Loucy (cell line): ENCODE data around the gene ZNF101.

Experiments used
- H2AFZ ChIP-seq: fragments of 200-600 bp; sonication (generic); 2 replicates; pipeline ENCODE4 v1.6.0; 2016; ENCODE audit warnings: antibody characterized with exemption, mild to moderate bottlenecking, low read length, moderate library complexity
- H3F3A ChIP-seq: fragments of 200-600 bp; 2 replicates; pipeline ENCODE4 v1.6.0; 2016; ENCODE audit warnings: antibody characterized with exemption, low read depth, mild to moderate bottlenecking
- H3K27me3 ChIP-seq: fragments of 200-600 bp; sonication (generic); 2 replicates; pipeline ENCODE4 v1.6.1; 2014; ENCODE audit warnings: low read length, mild to moderate bottlenecking; ENCODE audit not compliant: insufficient read depth, poor library complexity, severe bottlenecking
- H3K36me3 ChIP-seq: fragments of 200-600 bp; sonication (generic); 2 replicates; pipeline ENCODE4 v1.6.1; 2016; ENCODE audit warnings: low read length; ENCODE audit not compliant: insufficient read depth
- H3K4me1 ChIP-seq: fragments of 200-600 bp; sonication (generic); 2 replicates; pipeline ENCODE4 v1.5.1; 2014; ENCODE audit warnings: low read length, mild to moderate bottlenecking; ENCODE audit not compliant: insufficient read depth, poor library complexity, severe bottlenecking
- H3K4me2 ChIP-seq: fragments of 200-600 bp; sonication (generic); 2 replicates; pipeline ENCODE4 v1.6.0; 2014; ENCODE audit warnings: antibody characterized with exemption, low read length, low read depth, mild to moderate bottlenecking; ENCODE audit not compliant: poor library complexity, severe bottlenecking
- H3K4me3 ChIP-seq: fragments of 200-600 bp; sonication (generic); 2 replicates; pipeline ENCODE4 v1.5.1; 2014; ENCODE audit warnings: low read length, mild to moderate bottlenecking, mixed read lengths; ENCODE audit not compliant: poor library complexity, severe bottlenecking
- H3K79me2 ChIP-seq: fragments of 200-600 bp; sonication (generic); 2 replicates; pipeline ENCODE4 v1.6.1; 2014; ENCODE audit warnings: low read length; ENCODE audit not compliant: insufficient read depth
- H3K9ac ChIP-seq: fragments of 200-600 bp; sonication (generic); 2 replicates; pipeline ENCODE4 v1.6.0; 2014; ENCODE audit warnings: mild to moderate bottlenecking, low read depth, low read length, moderate library complexity; ENCODE audit not compliant: poor library complexity, severe bottlenecking
- H3K9me2 ChIP-seq: fragments of 200-600 bp; sonication (generic); replicated peaks from 2 replicates; pipeline ENCODE4 v1.6.1; 2016; ENCODE audit warnings: low read depth, low read length, mixed read lengths
- H3K9me3 ChIP-seq: fragments of 200-600 bp; sonication (generic); 2 replicates; pipeline ENCODE4 v1.6.1; 2014; ENCODE audit warnings: mild to moderate bottlenecking, antibody characterized with exemption, low read length, low read depth; ENCODE audit not compliant: insufficient read depth
- H4K20me1 ChIP-seq: fragments of 200-600 bp; sonication (generic); 2 replicates; pipeline ENCODE4 v1.6.0; 2014; ENCODE audit warnings: antibody characterized with exemption, low read length, mild to moderate bottlenecking; ENCODE audit not compliant: insufficient read depth, poor library complexity, severe bottlenecking
- EZH2phosphoT487 ChIP-seq: fragments of 200-600 bp; IDR thresholded peaks from 2 replicates; pipeline ENCODE4 v1.6.1; 2018; ENCODE audit warnings: antibody characterized with exemption, mild to moderate bottlenecking, moderate library complexity, borderline replicate concordance
- TF ChIP-seq, protein P1 (sequence below): fragments of 200-600 bp; sonication (generic); conservative IDR thresholded peaks from 2 replicates; pipeline ENCODE4 v1.5.1; 2014; ENCODE audit warnings: mild to moderate bottlenecking, antibody characterized with exemption, low read length

Gene ZNF101

DNA sequence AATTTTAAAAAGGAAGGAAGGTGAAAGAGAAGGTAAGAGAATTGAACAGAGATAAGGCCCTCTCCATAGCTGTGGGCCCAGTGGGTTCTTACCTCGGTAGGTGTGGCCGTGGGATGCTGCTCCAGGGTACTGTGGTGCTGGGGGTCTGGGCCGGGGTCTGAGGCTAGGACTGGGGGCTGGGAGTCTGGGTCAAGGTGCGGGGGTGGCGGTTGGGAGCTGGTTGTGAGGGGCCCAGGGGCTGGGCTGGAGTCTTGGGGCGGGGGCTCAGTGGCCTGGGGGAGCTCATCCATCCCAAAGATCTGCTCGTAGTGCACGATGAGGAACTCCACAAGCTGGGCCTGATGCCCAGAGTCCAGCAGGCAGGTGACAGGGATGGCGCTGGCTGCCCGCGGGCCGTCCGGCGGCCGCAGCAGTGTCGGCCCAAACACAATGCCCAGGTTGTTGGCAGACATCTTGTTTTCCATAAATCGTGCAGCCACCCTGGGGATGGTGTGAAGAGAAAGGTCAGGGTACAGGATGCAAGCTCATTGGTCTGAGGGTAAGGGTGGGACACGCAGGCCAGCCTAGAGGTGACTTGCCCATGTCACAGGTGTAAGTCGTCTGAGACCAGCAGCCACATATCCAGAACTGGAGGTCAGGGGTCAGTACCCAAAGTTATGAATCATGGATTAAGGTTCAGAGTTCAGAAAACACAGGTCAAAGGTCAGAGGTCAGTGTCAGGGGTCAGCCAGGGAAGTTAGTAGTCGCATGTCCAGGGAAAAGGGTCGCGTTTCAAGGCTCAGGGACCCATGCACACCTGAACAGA is 34.7 kb upstream of the ZNF101 start:
- Histone ChIP-seq H3K27me3 (no peaks in the 10 kb centered on the region), H2AFZ (no peak overlapping the region), H3K36me3 (peaks cover 17% of the 10 kb centered on the region; the same call in 1 of the 2 replicates), H3K9ac (no peak overlapping the region), H3K9me3 (no peaks in the 10 kb centered on the region), H3F3A (no peaks in the 10 kb centered on the region), H3K4me1 (no peaks in the 10 kb centered on the region), H3K79me2 (no peaks in the 10 kb centered on the region), H4K20me1 (no peaks in the 10 kb centered on the region), H3K4me3 (no peak overlapping the region), H3K9me2 (no peaks in the 10 kb centered on the region), H3K4me2 (no peak overlapping the region)
- no peak for TF ChIP-seq EZH2phosphoT487
- TF ChIP-seq, protein P1, sequence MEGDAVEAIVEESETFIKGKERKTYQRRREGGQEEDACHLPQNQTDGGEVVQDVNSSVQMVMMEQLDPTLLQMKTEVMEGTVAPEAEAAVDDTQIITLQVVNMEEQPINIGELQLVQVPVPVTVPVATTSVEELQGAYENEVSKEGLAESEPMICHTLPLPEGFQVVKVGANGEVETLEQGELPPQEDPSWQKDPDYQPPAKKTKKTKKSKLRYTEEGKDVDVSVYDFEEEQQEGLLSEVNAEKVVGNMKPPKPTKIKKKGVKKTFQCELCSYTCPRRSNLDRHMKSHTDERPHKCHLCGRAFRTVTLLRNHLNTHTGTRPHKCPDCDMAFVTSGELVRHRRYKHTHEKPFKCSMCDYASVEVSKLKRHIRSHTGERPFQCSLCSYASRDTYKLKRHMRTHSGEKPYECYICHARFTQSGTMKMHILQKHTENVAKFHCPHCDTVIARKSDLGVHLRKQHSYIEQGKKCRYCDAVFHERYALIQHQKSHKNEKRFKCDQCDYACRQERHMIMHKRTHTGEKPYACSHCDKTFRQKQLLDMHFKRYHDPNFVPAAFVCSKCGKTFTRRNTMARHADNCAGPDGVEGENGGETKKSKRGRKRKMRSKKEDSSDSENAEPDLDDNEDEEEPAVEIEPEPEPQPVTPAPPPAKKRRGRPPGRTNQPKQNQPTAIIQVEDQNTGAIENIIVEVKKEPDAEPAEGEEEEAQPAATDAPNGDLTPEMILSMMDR = no peak

DNA sequence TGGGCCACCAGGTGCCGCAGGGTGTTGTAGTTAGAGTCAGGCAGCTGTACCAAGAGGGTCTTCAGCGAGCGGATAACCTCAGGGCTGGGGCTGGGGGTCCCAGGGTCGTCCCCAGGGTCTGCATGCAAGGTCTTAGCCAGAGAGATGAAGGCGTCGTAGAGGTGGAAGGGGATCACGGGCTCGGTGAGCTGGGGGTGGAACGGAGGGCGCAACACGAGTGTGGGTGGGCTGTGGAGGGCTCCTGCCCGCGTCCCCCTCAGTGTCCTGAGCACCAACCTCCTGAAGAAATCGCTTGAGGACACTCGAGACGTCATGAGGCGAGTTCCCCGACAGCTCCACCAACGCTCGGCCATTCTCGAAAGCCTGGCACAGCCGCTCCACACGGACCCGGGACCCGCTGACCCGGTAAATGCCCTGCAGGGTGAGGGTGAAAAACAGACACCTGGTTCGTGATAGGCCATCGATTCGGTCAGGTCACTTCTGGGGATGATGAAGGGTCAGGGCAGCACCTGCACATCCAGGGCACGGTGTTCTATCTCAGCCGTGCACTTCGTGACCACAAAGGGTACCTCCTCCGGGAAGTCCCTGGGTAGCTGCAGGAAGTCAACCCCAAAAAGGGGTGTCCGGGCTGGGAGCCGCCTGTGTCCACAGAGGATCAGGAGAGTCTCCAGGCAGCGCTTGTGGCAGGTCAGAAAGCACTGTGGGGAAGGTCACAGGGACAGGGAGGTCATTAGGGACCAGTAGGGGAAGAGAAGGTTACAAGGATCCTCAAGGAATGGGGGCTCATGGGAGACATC is 33.9 kb upstream of the ZNF101 start:
- Histone ChIP-seq H3K9me2 (no peaks in the 10 kb centered on the region), H3K4me1 (no peaks in the 10 kb centered on the region), H4K20me1 (no peaks in the 10 kb centered on the region), H3K4me3 (no peak overlapping the region), H3K36me3 (peaks cover 17% of the 10 kb centered on the region; the same call in 1 of the 2 replicates), H2AFZ (no peak overlapping the region), H3K9ac (no peak overlapping the region), H3K27me3 (no peaks in the 10 kb centered on the region), H3K4me2 (no peak overlapping the region), H3K79me2 (no peaks in the 10 kb centered on the region), H3K9me3 (no peaks in the 10 kb centered on the region), H3F3A (no peaks in the 10 kb centered on the region)
- TF ChIP-seq, protein P1 = no peak
- no peak for TF ChIP-seq EZH2phosphoT487

DNA sequence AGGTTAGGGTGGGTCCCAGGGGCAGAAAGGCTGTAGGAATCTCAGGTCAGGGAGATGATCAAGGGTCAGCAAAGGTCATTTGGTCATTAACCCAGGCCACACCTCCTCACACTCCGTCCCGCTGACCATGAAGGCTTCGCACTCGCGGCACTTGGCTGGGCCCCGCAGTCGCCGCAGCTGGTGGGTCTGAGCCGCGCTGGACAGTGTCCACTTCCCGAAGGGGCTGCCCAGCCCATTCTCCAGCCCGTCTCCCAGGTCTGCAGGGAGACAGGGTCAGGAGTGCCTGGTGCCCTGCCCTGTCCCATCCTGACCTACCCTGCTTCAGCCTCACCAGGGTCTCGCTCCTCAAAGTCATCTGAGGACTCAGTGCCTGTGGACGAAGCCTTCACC is 33.3 kb upstream of the ZNF101 start:
- no peaks in the 10 kb centered on the region for H3K27me3 ChIP-seq
- no peaks in the 10 kb centered on the region for H3K9me2 ChIP-seq
- no peak overlapping the region for H3K4me3 ChIP-seq
- no peak for TF ChIP-seq EZH2phosphoT487
- H3K9ac ChIP-seq = no peak overlapping the region
- H3F3A ChIP-seq = no peaks in the 10 kb centered on the region
- no peaks in the 10 kb centered on the region for H4K20me1 ChIP-seq
- no peaks in the 10 kb centered on the region for H3K79me2 ChIP-seq
- H2AFZ ChIP-seq = no peak overlapping the region
- H3K36me3 ChIP-seq = peaks cover 17% of the 10 kb centered on the region; the same call in 1 of the 2 replicates
- no peaks in the 10 kb centered on the region for H3K9me3 ChIP-seq
- no peak overlapping the region for H3K4me2 ChIP-seq
- no peaks in the 10 kb centered on the region for H3K4me1 ChIP-seq
